Stimulated activated CD8-positive, alpha-beta memory T cell treated with anti-CD3 and anti-CD28 coated beads, Interleukin-2, amount 100 ng/mL, for 48 hours (primary cell): ENCODE measurements around the gene OMA1.
"Not testable (repeated sequence)": the region's sequence is repeated elsewhere in the genome, so short reads cannot be mapped to it uniquely, and the experiment has no call there.

Source experiments
- DNase-seq, 2 donors: peaks; one replicate each; pipeline ENCODE4 v3.0.0-alpha.2; 2020; ENCODE audit warnings: low read depth in 2 of 2

The OMA1 gene

DNA sequence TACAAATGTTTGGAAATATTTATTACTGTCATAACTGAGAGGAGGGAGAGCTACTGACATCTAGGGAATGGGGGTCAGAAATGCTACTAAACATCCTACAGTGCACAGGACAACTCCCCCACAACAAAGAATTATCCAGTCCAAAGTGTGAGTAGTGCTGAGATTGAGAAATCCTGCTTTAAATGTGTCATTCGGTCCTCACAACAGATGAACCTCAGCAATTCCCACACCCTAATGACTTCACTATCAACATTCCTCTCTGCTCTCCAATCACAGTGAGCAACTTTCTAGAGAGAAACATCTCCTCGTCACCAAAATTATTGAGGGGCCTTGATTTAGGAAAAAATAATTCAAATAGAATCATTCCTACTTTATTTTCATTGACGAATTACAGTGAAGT lies 18.0 kb downstream of the OMA1 start:
- DNase-seq: no peak

DNA sequence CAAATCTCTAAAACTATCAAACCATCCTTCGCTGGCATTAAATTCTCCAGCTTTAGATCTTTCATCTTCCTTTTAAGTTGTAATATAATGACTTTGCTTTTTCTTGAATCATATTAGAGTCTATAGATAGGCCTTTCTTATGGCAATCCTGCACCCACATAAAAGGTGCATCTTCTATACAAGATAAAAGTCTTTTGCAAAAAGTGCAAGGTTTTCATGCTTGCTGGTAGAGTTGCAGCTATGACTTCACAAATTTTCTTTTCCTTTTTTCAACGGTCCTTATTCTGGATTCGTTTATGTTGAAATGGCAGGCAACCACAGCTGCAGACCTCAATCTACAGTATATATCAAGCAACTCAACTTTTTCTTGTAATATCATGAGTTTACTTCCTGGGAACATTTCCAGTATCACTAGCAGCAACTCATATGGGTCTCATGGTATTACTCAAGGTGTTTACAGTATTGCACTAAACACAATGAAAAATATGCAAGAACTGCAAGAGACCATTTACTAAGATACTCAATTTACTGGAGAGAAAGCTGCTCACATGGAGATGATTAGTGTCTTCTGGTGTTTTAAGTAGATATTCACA lies 22.1 kb downstream of the OMA1 start:
- no peak for DNase-seq

DNA sequence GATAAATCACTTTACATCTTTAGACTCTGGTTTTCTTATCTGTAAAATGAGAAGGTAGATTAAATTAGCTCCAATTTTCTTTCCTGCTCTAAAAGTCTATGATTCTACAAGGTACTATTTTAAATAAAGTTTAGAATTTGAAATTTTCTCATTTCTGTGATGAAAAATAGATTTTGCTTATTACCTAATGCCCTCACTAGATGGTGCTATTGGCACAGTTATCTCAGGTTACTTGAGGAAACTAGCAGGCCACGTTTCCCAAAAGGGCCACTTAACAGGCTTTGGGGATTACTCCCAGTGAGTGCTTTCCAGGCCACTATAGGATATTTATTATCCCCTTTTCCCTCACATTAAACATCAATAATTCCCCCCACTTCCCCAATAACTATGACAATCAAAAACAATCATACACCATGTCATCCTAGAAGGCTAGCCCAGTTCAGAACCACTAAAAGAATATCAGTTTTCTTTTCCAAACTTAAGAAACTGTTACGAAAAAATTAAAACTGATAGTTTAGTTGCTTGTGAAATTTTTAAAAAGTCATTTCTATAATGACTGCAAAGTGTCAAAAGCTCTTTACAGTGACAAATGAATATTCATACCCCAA lies 30.6 kb downstream of the OMA1 start:
- no peak for DNase-seq

DNA sequence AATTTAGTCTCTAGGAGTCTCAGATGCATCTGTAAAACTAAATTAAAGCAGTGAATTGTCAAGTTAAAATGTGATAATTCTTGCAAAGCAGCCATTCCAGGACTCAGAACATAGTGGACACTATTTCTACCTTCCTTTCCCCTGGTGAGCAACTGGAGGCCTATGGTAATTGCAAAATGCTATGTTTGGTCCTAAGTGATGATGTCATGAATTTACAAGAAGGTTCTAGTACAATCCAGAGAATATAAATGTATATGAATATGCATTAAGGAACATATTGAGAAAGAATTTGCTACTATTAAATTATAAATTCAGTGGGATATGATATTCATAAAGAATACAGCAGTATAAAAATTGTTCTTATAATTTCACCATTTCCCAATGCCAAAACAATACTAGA lies 32.6 kb downstream of the OMA1 start:
- no peak for DNase-seq

DNA sequence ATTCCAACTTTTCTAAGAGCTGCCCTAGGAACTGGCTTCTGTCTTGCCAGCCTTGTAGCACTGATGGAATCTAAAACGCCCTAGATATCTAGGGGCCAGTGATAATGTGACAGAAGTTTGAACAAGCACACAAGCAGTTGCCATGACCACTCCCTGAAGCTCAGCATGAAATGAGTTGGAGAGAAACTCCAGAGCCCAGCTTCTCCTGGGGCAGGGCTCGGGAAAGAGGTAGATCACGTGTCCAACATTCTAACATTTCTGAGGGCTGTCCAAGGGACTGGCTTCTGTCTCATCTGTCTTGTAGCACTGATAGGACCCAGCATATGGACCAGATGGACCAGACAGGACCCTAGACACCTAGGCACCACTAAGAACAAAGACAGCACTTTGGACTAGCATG lies 37.9 kb downstream of the OMA1 start:
- DNase-seq: no peak

DNA sequence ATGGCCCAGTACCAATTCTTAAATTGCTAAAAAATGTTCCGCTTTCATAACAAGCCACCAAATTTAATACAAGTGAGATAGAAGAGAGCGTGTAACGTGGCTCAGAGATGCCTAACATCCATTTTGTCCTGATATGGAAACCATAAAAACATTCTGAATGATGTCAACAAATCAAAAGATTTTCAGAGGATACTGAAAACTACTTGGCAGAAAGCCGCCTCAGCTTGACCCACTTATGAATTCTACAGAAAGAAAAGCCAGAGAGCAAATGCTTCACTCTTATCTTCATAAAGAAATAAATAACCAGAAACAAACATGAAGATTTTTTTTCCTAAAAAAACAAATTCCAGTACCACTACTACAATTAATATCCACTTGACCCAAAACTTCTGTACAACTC lies 41.2 kb downstream of the OMA1 start:
- no peak for DNase-seq

DNA sequence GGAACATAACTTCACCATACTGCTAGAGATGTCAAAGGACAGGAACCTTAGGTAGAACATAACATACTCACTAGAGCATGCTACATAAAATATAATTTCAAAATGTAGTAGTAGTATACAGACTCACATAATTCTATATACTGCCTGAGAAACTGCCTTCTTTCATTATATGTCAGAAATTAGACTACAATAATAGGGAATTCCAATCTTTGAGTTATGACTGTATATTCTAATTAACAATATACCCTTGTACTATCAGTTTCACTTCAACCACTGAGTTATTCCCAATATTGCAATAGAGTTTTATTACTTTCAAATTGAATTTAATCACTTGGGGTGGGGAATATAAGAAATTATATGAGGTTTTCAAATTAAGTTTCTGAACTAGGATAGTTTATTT lies 44.0 kb downstream of the OMA1 start:
- DNase-seq: no peak

DNA sequence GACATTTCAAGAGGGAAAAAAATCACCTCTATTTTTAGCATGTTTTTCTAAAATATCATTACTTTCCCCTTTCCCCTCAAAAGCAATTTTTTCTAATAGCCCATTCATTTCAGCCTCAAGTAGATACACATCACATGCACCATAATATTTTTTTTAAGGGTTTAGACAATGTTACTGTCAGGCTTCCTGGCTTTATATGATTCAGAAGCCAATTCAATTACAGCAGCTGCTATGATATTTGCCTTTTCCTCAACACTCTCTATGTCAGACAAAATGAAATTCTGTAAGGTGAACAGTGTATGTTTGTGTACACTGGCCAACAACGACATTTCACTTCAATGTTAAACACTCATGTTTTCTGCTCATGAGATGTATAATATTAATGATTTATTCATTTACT lies 46.5 kb downstream of the OMA1 start:
- no peak for DNase-seq

DNA sequence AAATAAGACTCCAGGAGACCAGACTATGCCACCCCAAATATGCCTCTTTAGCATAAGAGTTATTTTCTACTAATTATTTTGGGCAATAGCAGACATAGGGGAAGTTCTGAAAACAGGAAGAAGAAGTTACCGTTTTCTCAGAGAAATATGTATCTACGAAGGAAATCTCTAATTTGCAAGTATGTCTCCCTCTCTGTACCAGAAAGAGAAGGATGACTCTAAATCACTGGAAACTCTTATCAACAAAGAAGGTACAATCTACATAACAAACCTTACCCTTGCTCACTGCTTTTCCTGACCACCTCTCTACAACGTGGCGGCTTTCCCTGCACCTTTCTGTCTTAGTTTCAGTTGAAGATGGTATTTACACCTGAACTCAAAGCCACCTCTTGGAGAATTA lies 49.0 kb downstream of the OMA1 start:
- no peak for DNase-seq

DNA sequence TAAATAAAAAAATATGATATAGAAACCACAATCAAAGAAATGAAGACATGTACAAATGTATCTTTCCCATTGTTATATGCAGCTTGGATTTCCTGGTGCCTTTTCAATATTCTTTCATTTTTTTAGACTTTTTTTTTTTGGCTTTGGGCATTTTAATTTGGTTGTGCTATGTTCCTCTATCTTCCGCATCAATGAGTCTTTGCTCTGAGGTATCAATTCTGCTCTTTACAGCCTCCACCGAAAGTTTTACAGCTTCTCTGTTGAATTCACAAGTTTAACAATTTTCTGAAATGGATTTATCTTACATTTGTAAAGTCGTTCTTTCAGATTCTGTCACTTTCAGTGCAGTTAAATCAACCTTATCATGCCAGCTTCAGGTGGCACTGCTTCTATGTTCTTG lies 50.5 kb downstream of the OMA1 start:
- no peak for DNase-seq

DNA sequence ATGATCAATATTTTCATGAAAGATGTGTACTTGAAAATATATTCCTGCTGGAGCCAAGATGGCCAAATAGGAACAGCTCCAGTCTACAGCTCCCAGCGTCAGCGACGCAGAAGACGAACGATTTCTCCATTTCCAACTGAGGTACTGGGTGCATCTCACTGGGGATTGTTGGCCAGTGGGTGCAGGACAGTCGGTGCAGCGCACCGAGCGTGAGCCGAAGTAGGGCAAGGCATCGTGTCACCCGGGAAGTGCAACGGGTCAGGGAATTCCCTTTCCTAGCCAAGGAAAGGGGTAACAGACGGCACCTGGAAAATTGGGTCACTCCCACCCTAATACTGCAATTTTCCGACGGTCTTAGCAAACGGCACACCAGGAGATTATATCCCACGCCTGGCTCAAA lies 57.6 kb downstream of the OMA1 start:
- not testable (repeated sequence) for DNase-seq

DNA sequence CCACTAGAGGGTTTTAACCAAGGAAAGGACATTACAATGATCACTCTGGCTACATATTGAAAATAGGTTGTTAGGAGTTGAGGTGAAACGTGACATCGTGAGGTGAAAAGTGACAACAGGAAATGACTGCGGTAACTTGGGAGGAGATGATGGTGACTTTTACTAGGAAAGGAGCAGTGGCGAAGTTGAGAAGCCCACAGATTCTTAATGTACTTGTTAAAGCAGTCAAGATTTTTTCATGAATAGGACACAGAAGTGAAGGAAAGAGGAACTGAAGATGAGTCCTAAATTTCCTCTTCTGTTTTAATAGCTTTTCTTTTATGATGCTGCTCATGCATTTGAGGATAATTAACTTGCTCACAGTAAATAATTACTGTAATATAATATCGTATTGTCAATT lies 59.5 kb downstream of the OMA1 start:
- no peak for DNase-seq

DNA sequence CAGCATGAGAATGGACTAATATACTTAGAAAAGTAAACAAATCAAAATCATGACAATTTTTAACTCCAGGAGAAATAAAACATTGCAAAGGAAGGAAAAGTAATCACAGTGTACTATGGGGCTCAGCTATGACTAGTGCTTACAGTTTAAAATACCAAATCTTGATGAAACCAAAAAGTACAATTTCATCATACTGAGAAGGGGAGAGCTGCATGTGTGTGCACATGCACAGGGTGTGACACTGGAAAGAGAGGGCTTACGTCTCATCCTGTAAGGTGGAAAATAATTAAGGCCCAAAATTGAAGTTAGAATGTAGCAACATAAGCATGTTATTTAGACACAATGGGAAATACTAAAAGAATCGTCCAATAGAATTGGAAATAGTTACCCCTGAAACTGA lies 64.6 kb downstream of the OMA1 start:
- DNase-seq: no peak

DNA sequence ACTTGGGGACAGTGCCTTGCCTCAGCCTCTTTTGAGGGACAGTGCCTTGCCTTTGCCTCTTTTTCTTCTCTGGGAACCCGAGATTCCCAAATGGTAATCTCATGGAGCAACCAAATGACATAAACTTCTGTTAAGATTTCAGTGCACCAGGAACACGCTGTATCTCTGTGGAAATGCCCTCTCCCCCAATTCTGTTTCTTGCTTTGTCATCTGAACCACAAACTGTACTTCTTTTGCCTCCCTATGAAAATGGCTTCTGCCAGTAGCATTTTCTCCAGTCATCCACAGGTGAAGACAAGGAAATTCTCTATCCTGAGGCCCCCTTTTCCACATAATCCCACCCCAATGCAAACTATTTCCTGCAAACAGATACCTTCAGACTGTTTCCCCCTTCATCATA lies 66.3 kb downstream of the OMA1 start:
- no peak for DNase-seq

DNA sequence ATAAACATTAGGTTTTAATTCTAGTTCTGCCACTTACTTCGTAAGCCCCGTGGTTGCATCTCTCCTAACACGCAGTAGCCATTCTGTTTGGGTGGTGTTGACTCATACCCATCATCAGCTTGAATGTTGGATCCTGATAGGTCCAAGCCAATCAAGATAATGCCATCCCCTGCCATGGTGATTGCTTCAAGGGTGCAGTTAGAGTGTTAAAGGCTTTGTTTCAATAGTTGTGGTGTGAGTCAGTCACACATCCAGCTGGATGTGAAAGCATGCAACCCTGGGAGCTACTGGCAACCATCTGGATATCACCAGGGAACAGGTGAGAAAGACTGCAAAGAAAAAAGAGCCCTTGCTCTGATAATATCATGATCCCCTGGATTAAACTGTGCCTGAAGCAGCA lies 69.1 kb downstream of the OMA1 start:
- DNase-seq: no peak

DNA sequence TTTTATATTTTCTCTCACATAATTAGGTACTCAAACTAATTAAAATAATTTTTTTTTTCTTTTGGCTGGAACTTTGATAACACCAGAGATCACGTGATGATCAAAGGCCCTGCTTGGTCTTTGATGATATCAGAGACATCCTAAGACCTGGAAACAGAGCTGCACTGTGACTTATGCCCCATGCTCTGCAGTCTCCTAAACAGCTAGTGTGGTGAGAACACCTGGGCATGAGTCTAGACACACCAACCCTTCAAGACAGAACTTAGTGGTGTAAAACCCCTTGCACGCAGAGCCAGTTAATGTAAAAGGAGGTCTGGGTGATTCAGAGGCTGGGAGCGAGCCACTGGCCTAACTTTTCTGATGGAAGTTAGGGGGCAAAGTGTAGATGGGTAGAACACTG lies 70.3 kb downstream of the OMA1 start:
- DNase-seq: no peak

DNA sequence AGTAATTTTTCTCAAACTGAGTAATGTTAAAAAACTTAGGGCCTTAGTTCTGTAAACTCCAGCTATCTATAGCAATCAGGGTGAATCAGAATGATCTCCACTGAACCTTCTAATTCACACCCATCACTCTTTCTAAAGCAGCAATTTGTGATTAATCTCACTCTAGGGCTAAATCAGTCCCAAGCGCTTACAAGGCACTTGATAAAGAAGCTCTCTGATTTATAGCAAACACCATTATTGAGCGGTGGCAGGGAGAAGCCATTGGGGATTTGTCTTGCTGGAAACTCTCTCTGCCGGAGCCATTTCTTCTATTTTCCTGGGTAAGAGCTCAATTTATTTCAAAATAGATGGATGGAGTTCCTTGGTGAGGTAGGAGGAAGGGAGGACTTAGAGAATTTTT lies 77.0 kb downstream of the OMA1 start:
- DNase-seq: no peak

DNA sequence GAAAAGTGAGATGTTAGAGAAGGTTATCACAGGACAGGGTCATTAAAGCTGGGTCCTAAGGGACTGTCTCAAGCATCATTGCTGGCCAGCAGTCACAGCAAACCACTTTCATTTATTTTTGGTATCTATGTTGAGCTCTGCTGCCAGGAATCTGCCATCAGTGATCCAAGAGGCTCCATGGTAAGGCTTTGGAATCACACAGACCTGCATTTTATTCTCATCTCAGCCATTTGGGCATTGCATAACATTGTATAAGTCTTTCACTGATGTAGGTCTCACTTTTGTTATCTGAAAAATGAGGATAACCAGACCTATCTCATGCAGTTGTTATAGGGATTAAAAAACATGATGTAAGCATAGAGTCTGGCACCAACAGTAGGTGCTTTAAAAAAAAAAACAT lies 77.5 kb downstream of the OMA1 start:
- DNase-seq: no peak

DNA sequence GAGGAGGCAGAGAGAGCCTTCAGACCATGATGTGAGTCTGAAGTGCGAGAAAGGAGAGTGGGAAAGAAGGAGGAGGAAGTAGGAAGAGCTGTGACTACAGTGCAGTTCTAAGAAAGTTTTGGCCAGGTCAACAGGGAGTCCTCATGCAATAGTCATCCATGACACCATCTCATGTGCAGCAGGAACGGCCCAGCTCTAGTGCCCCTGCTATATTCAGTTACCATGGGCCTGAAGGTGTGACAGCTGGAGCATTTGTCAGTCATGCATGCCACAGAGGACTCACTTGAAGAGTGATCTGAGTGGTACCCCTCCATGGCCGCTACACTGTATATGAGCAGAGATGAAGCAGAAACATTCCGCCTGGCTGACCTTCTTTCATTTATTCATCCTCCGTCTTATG lies 77.9 kb downstream of the OMA1 start:
- no peak for DNase-seq

DNA sequence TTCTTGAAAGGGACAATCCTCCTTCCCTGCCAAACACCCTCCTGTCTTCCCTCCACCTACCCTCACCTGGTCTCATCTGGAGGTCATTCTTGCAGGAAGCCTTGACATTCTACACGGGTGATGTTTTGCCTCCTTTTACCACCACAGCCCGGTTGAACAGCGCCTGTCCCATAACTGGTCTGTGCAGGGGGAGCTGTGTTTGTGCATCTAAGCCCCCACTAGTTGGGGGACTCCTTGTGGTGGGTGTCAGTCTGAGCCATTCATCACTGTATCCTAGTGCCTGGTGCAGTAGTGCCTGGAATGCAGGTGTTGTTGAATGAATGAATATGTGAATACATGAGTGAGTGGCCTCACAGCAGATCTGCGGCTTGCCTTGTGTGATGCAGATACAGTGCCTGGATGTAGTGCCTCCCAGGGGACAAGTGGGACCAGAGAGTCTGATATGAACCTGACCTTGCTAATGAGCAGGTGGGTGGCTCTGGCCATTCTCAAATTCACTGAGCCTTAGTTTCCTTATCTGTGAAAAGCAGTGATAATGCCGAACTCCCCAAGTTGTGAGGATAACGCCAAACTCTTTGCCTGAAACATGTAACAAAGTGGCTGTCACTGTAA lies 79.8 kb downstream of the OMA1 start:
- DNase-seq: no peak

DNA sequence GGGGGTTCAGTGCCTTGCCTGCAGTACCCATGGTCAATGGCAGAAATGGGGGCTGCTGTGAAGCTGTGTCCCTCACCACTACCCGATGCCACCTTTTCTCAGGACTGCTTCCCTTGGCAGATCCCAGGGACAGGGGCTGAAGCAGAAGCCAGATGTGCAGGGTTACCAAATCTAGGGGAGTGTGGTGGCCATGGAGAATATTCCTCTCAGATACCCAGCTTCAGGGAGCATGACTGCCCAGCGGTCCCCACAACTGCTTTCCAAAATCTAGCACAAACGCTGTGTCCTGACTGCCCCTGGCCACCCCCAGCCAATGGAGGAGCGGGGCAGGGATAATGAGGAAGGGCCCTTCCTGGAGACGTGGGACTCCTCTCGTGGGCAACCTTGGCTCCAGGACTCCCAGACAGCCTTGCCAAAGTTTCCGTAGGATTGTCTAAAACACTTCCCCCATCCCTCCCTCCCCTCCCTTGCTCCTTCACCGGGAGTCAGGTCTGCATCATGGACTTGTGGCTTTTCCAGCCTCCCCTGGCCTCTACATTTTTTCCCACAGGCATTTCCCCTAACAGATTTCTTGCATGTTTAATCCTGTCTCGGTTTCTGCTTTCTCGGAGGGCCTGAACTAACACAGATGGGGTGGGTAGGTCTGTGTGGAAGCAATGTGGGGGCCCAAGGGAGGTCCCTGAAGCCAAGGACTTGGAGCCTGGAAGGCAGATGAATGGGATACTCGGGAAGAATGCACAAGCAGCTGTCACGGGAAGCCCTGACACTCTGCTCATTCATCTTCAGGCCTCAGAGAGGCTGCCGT lies 80.5 kb downstream of the OMA1 start:
- DNase-seq: no peak

DNA sequence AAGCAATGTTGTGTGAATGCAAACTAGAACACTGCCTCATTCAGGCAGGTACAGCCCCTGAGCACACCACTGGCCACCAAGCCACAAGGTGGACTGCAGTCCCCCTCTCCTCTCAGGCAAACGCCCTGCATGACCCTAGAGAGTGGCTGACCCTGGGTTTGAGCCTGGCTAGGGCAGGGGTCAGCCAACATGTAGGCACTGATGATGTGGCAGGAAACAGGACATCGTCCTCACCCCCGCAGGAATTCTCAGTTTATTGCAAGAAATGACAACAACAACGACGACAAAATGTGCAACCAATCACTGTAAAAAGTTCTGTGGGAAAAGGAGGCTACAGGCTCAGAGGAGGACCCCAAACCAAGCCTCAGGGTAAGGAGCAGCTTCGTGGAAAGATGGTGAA lies 81.3 kb downstream of the OMA1 start:
- DNase-seq: no peak

DNA sequence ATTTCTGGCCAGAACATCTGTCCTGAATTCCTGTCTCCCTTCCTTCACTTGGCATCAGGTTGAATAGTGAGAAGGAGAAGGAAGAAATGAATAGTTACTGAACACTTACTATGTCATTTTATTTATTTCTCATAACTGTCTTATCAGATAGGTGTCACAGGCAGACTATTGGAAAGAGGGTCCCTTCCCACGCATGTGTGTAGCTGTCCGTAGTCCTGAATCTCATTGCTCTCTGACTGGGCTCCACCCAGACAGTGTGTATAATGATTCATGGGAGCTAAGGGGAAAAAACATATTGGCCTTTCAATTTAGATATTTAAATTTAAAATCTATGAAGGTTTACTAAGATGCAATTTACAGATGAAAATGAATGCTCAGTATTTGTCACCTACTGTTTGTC lies 86.1 kb downstream of the OMA1 start:
- DNase-seq: peak in 1 of 2 donors; percentile 2
